ENCODE results near the gene TBC1D14. TPM values are rescaled to one million over a fixed set of nuclear protein-coding genes. Genes with fewer than 3 reads are reported as not detected.

TBC1D14 gene
- total and polyA plus RNA-seq, 2 of the 8 experiments (the other 6 are each of a cell fraction or from before 2014, with no cell fraction given) = 45.6 to 48.2 TPM

- H2BK120ac ChIP-seq (replicated peaks; ENCODE audit: low read depth, low read length) = no peak overlapping the region
- peaks cover 0 to 1% of the 10 kb centered on the region in 2 experiments for H4K20me1 ChIP-seq (replicated peaks in 1 of 2; ENCODE audit: control insufficient read depth in 1 of 2, insufficient read depth in 2 of 2, low read length in 2 of 2)
- no peaks in the 10 kb centered on the region for H3K79me2 ChIP-seq (ENCODE audit: control insufficient read depth in 1 of 2, insufficient read depth in 2 of 2, low read length in 2 of 2)
- 90% methylated on average over 14 of the region's 15 CpGs; no CpG with 5 or more reads in 1 of the 2 experiments for WGBS, 2 experiments (ENCODE audit: extremely low coverage in 1 of 2, insufficient coverage in 1 of 2, insufficient read length in 1 of 2, insufficient replicate concordance in 2 of 2, low coverage in 1 of 2, low lambda C conversion rate in 2 of 2, missing lambda C conversion rate in 1 of 2)
- H3K23ac ChIP-seq (ENCODE audit: insufficient read length) = no peak overlapping the region
- no peak overlapping the region for H2BK15ac ChIP-seq (ENCODE audit: low read length)
- no peak overlapping the region for H2AFZ ChIP-seq (ENCODE audit: low read length)
- no peak overlapping the region for H2BK20ac ChIP-seq (ENCODE audit: low read length)
- H3K27ac ChIP-seq (ENCODE audit: low read depth, low read length) = no peak overlapping the region
- DNase-seq (ENCODE audit: low read depth in 1 of 2, low spot score in 2 of 2) = no peak
- no peak overlapping the region for H4K5ac ChIP-seq (ENCODE audit: insufficient read length, low read depth, low read length)
- H2AK5ac ChIP-seq (ENCODE audit: low read depth, low read length) = no peak overlapping the region
- ChIA-PET CTCF (ENCODE audit: partially characterized antibody) (interaction anchor here (1.9 to 7.3 kb wide), 2 partner anchors 14 to 168 kb away, joined by 5 to 67 read pairs; no protein-coding TSS in a partner anchor), POLR2A (ENCODE audit: partially characterized antibody) (no interaction called here)
- no peak overlapping the region for H2BK12ac ChIP-seq (ENCODE audit: low read depth, low read length)
- no peak overlapping the region for H3K4me2 ChIP-seq (ENCODE audit: insufficient read depth in 1 of 2, low read depth in 2 of 2, low read length in 2 of 2)
- no peak overlapping the region for H3K4ac ChIP-seq (replicated peaks; ENCODE audit: insufficient read length, low read depth, low read length)
- H4K91ac ChIP-seq (replicated peaks; ENCODE audit: insufficient read length, low read length) = no peak overlapping the region
- H3K23me2 ChIP-seq (ENCODE audit: low read depth, low read length) = no peaks in the 10 kb centered on the region
- H3K4me1 ChIP-seq (replicated peaks in 1 of 4; ENCODE audit: control insufficient read depth in 3 of 4, insufficient read depth in 4 of 4, low read length in 3 of 4) = no peaks in the 10 kb centered on the region; a peak in 1 of 7 replicates
- H3K14ac ChIP-seq (ENCODE audit: insufficient read length) = no peak overlapping the region
- H3K18ac ChIP-seq (ENCODE audit: extremely low read depth, low read length) = no peak overlapping the region; the same call in 1 of the 2 replicates
- FAIRE-seq = no peak
- H3K4me3 ChIP-seq (ENCODE audit: extremely low read depth in 1 of 4, insufficient read depth in 2 of 4, low read depth in 3 of 4, low read length in 4 of 4) = no peak overlapping the region
- H3K27me3 ChIP-seq (replicated peaks in 1 of 4; ENCODE audit: control insufficient read depth in 3 of 4, extremely low read depth in 1 of 4, insufficient read depth in 3 of 4, low read length in 3 of 4) = no peaks in the 10 kb centered on the region
- no peak overlapping the region for H2BK5ac ChIP-seq (ENCODE audit: low read depth, low read length)
- no peak overlapping the region for H3K56ac ChIP-seq (replicated peaks; ENCODE audit: insufficient read length, low read depth, low read length)
- H3K9me3 ChIP-seq (ENCODE audit: insufficient read depth in 2 of 2, low read depth in 1 of 2, low read length in 1 of 2) = no peaks in the 10 kb centered on the region
- no peak overlapping the region for H3K9ac ChIP-seq (replicated peaks in 1 of 4; ENCODE audit: extremely low read depth in 1 of 4, low read depth in 3 of 4, low read length in 3 of 4)
- H3K79me1 ChIP-seq (ENCODE audit: low read depth, low read length) = no peaks in the 10 kb centered on the region
- H4K8ac ChIP-seq (ENCODE audit: extremely low read depth, insufficient read depth, low read length) = no peak overlapping the region
- no peaks in the 10 kb centered on the region for H3K36me3 ChIP-seq (ENCODE audit: control insufficient read depth in 2 of 4, insufficient read depth in 4 of 4, low read length in 3 of 4)
- TF ChIP-seq YY1 (IDR thresholded peaks at IDR 0.05; ENCODE audit: low read depth, low read length) = no peak
- TF ChIP-seq SIX5 (IDR thresholded peaks at IDR 0.05; ENCODE audit: low read depth, low read length) = no peak
- no peak for TF ChIP-seq CTBP2 (IDR thresholded peaks at IDR 0.05; ENCODE audit: borderline replicate concordance, insufficient read depth, insufficient read length, low read length)
- TF ChIP-seq RXRA (IDR thresholded peaks at IDR 0.05; ENCODE audit: insufficient read depth, low read depth, low read length) = no peak
- no peak for TF ChIP-seq CEBPB (IDR thresholded peaks at IDR 0.05; ENCODE audit: low read depth, low read length)
- no peak for TF ChIP-seq CHD1 (IDR thresholded peaks at IDR 0.05; ENCODE audit: low read depth, low read length)
- no peak for TF ChIP-seq POLR2AphosphoS5 (IDR thresholded peaks at IDR 0.05; ENCODE audit: low read depth, low read length)
- no peak for TF ChIP-seq MAFK (IDR thresholded peaks at IDR 0.05; ENCODE audit: low read depth, low read length)
- no peak for TF ChIP-seq E2F6 (IDR thresholded peaks at IDR 0.05)
- no peak for TF ChIP-seq SP2 (IDR thresholded peaks at IDR 0.05; ENCODE audit: low read length)
- TF ChIP-seq, protein P1, sequence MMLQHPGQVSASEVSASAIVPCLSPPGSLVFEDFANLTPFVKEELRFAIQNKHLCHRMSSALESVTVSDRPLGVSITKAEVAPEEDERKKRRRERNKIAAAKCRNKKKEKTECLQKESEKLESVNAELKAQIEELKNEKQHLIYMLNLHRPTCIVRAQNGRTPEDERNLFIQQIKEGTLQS (IDR thresholded peaks at IDR 0.05; ENCODE audit: insufficient read depth, low read depth, low read length) = no peak
- TF ChIP-seq SP4 (IDR thresholded peaks at IDR 0.05; ENCODE audit: low read length) = no peak
- no peak for TF ChIP-seq CHD2 (IDR thresholded peaks at IDR 0.05; ENCODE audit: low read length)
- TF ChIP-seq KDM4A (IDR thresholded peaks at IDR 0.05; ENCODE audit: low read depth, low read length, severe bottlenecking) = no peak
These were observed 21.0 kb upstream of the TBC1D14 start for GRCh38 chr4:6888506-6889071.
